HTERT RPE-1 (cell line): ENCODE results near the gene CDR2L.
"Not testable (repeated sequence)": the region's sequence is repeated elsewhere in the genome, so short reads cannot be mapped to it uniquely, and the experiment has no call there.

ENCODE experiments used
- in situ Hi-C: fragments of 300-500 bp; cut with MboI; formaldehyde crosslinking; loops from 4 replicates; pipeline ENCODE4 v1.14.3; 2020; ENCODE audit warnings: low sequenced_read_pairs

The CDR2L gene

DNA sequence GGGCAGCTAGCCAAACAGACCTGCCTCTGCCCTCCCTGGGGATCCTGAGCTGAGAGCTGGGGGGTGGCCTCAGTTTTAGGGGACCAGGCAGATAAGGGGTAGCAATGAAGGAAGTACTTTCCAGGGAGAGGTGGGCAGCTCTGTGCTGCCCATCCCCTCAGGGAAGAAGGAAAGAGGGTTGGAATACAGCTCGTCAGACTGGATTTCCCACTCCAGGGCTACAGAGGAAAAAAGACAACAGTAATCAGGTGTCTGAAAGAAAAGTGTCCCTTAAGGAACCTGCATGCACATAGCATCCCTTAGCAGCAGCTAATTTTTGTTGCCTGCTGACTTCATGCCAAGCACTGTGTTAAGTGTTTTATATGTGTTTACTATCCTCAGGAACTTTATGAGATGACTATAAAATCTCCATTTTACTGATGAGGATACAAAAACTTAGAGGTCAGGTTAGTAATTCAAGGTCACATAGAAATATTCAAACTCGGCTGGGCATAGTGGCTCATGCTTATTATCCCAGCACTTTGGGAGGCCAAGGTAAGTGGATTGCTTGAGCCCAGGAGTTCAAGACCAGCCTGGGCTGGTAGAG lies 21.8 kb downstream of the CDR2L start:
- in situ Hi-C loops, result no loop called here

DNA sequence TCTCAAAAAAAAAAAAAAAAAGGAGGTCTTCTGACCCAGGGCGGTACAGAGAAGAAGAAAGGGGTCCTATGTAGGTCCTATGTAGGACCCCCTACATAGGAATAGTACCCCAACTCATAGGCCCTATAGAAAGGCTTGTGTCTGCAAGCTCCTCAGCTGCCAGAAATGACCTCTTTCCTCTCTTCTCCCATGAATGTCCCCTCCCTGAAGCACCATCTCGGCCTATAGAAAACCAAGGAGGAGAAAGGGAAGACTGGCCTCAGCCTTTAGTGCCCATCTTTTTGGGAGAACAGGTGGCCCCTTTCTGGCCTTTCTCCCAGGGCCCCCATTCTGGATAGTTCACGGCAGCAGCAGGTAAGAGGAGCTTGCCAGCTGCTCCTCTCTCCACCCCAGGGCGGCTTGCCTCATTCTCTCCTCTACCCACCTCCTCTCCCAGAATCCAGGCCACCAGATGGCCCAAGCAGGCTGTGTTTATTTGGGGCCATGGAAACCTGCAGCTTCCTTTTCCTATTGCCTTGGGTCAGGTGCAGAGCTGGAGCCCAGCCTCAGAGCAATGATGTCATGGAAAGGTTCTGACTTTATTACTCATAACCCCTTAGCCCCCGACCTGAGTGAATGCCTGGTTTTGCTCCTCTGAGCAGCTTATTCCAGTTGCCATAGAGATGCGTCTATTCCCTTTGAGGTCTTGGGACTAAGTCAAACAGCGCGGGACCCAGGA lies 23.4 kb downstream of the CDR2L start:
- in situ Hi-C loops, result no loop called here

DNA sequence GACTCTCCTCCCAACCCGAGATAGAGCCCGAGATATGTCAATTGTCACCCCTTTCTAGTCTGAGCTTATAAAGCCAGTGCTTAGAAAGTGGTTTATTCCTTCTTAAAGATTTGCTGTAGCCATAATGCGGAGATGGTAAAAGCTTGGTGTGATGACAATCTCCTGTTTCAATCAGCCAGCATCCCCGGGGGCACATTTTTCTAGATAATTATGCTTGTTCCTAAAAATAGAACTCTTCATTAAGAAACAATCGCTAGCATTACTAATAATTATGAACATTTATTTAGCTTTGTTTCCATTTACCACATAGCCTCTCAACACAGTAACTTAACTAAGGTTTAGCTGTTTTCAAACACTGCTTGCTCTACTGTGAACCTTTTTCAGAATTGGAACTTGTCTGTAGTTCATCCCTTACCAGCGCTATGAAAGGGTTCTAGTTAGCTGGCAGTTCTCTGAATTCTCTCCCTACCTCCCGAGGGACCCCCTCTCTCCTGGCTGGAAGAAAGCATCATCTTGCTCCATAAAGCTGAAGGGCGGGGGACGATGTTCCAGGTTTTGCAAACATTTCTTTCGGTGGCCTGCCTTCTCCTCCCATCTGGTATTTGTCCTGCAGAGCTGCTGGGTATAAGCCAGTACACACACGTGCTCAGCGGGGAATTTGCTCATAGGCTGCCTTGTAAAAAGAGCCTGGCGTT lies 24.1 kb downstream of the CDR2L start:
- in situ Hi-C loops, result no loop called here

DNA sequence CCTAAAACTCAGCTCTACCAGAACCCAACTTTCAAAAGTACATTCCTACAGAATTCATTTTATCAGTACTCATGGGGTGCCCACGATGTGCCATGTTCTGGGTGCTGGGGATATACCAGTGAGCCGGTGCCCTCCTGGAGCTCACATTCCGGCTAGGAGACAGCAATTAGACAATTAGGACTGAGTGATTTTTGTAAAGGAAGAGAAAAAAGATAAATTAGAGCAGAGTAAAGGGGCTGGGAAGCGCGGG lies 24.6 kb downstream of the CDR2L start:
- in situ Hi-C loops, result no loop called here

DNA sequence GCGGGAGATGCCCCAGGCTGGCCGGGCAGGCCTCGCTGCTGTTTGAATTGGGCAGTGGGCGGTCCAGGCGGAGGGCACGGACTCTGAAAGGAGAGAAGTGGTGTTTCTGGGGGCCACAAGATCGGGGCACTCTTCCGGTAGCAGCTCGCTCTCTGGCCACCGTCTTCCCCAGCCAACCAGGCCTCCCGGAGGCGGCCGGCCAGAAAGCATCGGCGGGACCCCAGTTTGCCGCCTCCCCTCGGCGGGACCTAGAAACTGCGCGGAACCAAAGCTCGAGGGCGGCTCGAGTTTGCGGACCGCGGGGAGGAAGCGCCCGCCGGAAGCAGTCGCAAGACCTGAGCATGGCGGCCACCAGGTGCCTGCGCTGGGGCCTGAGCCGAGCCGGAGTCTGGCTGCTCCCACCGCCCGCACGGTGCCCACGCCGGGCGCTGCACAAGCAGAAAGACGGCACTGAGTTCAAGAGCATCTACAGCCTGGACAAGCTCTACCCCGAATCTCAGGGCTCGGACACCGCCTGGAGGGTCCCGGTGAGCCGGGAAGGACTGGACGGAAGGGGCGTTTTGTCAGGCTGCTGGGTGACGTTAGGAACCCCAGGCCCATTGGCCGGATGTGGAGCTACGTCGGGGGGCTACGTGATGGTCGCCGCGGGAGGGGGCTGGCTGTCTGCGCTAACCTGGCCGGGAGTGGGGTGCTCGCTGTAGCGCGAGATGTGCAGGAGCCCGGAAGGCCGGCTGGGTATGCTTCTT lies 25.1 kb downstream of the CDR2L start, which contains the start of gene MRPL58:
MRPL58 (plus strand) TSS at position 325 of the 746 bp plus-strand sequence; CDS start at position 342, 17 bp downstream.
- in situ Hi-C loops, result no loop called here

DNA sequence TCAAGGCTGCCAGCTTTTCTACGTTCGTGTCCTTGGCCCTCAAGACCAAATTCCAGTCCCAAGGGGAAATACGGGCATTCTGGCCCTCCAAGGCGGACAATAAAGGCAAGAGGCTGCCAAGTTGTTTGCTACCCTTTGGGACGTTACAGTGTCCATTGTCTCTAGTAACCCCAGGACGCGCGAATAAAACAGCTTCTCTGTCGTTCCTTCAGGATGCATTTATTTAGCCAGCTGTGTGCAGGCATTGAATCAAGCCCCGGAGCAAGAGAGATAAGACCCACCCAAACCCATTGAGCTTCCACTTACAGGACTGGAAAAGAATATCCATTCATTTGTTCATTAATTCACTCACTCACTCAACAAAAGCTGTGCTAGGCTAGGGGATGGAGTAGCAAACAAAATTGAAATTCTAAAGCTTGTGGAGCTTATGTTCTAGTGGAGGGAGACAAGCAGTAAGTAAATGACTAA lies 25.7 kb downstream of the CDR2L start:
- in situ Hi-C loops, result no loop called here

DNA sequence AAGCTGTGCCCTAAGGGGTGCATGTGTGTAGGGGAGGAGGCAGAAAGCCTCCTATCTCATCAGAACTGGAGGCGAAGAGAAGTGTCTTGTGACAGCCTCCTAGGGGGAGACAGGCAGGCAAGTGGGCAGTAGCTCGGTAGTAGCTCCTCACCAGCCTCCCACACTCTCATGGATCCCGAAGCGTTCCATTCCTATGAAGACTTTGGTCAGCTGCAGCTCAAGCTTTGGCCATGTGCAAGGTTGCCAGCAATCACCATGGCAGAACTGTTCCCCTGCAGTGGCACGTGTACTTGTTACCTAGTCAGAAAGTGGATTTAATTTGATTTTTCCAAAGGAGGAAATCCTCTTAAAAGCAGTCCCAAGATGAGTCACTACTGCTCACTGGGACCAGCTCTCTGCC lies 31.7 kb downstream of the CDR2L start:
- in situ Hi-C loops, result no loop called here

DNA sequence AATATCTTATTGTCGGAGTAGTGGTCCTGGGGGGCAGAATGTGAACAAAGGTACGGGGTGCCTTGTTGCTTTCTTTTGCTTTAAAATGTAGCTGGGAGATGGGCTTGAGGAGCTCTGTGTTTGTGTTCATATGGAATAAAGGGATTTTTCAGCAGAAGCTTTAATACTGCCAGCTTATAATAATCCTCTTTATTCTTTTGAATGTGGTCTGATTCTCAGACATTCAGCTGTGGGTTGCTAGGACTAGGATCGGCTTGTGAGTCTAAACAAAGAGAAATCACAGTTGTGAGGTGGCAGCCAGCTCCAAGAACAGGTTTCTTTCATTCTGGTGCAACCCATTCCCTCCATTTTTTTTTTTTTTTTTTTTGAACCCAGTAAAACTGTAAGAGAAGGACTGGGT lies 32.3 kb downstream of the CDR2L start:
- in situ Hi-C loops, result no loop called here

DNA sequence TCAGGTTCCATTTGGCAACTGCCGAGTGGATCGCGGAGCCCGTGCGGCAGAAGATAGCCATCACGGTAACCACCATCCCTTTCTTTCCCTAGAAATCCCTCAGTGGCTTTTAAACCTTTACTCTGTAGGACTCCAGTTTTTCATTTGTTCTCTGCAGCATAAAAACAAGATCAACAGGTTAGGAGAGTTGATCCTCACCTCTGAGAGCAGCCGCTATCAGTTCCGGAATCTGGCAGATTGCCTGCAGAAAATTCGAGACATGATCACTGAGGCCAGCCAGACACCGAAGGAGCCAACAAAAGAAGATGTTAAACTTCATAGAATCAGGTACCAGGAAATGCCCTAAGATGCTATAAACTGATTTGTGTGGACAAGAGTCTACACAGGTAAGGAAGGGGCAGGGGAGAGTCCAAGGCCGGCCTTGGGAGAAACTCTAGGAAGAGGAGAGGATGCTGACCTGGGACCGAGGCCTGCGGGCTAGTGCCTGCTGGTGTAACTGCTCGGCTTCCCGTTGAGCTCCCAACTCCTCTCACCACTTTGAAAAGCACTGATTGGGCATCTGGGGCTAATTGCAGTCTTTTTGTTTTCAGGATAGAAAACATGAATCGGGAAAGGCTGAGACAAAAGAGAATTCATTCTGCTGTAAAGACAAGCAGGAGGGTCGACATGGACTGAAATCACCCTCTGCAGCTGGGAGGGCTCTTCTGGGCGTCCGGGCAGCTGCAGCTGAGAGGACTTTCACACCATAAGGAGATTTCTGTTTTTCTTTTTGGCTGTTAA lies 33.1 kb downstream of the CDR2L start:
- in situ Hi-C loops, result no loop called here

DNA sequence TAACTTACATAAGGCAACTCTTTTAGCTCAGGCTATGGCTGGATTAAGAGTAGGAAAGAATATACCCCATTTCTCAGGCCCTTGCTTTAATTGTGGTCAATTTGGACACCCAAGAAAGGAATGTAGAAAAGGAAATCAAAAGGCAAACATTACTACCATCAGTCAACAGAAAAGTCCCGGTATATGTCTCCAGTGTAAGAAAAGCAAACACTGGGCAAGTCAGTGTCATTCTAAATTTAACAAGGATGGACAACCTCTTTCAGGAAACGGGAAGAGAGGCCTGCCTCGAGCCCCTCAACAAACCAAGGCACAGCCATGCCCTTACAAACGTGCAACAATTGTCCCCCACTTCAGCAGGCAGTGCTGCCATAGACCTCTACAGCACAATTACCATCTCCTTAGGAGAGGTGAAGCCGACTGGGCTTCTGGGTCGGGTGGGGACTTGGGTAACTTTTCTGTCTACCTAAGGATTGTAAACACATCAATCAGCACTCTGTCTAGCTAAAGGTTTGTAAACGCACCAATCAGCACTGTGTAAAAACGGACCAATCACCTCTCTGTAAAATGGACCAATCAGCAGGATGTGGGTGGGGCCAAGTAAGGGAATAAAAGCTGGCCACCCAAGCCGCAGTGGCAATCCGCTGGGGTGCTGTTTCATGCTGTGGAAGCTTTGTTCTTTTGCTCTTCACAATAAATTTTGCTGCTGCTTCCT lies 37.4 kb downstream of the CDR2L start:
- in situ Hi-C loops, result no loop called here

DNA sequence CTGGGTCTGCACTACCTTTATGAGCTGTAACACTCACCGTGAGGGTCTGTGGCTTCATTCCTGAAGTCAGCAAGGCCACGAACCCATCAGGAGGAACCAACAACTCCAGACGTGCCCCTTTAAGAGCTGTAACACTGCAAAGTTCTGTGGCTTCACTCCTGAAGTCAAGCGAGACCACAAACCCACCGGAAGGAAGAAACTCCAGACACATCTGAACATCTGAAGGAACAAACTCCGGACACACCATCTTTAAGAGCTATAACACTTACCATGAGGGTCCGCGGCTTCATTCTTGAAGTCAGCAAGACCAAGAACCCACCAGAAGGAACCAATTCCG lies 37.9 kb downstream of the CDR2L start:
- in situ Hi-C loops, result not testable (repeated sequence)

DNA sequence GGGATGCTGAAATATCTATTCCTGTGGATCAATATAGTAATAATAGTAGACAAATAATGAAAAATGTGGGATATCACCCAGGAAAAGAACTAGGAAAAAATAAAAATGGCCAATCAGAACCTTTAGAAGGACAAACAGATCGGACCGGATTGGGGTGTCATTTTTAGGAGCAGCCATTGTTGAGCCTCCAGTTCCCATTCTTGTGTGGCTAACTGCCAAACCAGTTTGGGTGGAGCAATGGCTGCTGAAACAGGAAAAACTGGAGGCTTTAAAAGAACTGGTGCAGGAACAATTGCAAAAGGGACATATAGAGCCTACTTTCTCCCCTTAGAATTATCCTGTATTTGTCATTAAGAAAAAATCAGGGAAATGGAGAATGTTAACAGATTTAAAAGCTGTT lies 39.2 kb downstream of the CDR2L start:
- in situ Hi-C loops, result not testable (repeated sequence)

DNA sequence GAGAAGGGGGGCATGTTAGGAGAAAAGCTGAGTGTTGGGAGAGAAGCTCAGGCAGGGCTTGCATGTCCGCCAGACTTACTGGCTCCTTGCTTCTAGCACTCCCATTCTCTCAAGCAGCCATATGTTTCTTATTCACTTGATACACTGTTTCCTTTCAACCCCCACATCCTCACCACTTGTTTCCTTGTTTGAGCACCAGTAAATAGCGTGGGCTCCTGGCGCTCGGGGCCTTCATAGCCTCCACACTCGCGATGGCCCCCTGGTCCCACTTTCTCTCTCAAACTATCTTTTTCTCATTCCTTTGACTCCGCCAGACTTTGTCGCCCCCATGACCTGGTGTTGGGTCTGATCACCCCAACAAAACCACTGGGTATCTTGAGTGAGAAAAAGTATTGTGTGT lies 42.7 kb downstream of the CDR2L start:
- in situ Hi-C loops, result no loop called here

DNA sequence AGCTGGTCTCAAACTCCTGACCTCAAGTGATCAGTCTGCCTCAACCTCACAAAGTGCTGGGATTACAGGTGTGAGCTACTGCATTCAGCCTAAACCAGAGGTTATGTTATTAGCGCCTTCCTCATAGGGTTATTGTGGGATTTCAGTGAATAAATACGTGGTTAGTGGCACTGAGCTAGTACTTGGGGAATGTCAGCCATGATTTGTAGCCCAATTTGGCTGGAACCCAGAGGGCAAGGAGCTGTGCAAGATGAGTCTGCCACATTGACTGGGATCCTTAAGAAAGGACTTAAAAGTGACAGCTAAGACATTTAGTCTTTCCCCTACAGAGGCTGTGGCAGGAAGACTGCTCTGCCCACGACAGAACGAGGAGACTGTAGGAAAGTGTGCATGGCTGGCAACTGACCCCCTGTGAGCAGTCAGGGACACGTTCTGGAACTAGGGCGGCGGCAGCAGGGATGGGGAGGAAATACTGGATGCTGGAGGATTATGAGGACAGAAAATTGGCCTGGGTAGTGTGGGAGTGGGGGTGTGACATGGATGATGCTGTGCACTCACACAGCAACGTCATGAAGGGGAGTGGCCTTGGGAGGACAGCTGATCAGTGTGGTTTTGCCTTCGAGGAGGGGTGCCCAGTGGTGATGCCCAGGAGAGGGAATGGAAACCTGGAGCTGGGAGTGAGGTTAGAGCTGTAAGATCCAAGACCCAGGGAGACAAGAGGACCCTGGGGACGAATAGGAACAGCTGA lies 44.7 kb downstream of the CDR2L start:
- in situ Hi-C loops, result no loop called here

DNA sequence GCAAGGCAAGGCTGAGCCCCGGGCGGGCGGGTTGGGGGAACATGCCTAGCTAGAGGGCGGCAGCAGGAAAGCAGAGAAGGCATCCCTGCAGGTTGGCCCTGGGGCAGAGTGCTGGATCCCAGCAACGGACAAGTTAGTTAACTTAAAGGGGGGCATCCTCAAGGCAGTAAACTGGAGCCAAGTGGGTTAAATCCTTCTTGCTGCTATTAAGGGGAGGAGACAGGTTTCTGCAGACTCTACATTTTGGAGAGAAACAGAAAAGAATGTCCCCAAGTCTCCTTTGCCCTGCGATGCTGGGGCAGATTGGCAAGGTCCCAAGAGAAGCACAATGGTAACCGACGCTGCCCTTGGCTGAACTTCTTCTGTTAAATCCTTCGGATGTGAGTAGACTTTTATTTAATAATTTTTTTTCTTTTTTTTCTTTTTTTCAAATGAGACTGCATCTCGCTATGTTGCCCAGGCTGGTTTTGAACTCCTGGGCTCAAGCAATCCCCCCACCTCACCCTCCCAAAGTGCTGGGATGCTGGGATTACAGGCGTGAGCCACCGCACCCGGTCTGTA lies 45.4 kb downstream of the CDR2L start:
- in situ Hi-C loops, result no loop called here

DNA sequence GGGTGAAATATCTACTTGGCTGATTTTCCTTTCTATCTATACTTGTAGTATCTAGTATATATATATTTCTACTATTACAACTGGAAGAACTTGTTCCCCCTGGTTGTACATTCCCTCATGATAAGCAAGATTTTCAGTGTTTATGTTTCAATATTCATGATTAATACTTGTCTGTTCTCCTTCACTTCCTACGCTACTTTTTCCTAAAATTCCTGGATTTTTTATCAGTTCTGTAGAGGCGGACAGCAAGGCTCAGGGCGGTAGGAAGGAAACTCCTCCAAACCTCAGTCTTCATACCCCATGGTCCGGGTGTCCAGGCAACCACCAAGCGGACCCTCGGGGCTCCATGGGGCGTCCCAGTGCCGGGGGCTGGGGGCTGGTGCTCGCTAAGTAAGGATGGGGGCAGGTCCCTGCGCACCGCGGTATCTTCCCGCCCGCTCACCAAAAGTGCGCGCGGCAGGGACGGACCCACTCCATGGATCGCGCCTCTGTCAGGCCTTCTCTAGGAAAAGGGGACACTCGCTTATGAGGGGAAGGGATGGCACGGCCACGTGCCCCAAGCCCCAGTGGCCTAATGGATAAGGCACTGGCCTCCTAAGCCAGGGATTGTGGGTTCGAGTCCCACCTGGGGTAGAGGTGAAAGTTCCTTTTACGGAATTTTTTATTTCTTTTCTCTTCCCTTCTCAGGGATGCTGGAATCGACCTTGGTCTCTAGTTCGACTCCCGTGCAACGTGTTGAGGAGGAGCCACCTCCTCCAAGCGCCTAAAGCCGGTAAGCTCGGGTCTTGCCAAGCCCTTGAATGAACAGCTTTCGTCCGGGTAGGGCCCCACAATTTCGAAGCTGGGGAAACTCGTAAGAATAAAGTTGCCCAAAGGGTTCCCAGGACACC lies 46.2 kb downstream of the CDR2L start:
- in situ Hi-C loops, result no loop called here

DNA sequence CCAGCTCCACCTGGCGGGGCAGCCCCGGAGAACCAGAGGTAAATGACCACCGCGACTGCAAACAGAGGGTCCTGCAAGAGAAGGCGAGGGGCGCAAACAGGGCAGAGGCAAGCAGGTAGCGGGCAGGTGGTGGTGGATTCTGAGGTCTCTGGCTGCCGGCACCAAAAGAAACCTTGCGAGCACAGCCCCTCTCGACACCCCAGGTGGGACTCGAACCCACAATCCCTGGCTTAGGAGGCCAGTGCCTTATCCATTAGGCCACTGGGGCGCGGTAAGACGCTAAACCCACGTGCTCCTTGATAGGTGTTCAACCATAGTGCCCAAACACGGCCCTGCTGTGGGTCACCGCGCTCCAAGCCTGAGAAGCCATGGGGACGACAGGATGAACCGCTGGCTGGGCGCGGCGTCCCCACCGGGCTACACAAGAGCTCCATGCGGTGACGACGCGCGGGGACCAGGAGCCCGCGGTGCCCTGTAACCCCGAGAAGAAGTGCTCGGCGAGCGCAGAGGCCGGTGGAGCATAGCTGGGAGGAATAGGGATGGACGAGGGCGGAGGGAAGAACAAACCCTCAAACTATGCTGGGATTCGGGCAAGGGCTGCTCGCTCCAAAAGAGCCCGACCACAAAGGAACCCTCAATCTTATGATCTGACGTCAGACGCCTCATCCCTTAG lies 46.9 kb downstream of the CDR2L start:
- in situ Hi-C loops, result no loop called here
